Prostate gland (tissue), 2 donors: ENCODE results near the gene ZNF536. TPM values are rescaled to one million over a fixed set of nuclear protein-coding genes. Genes with fewer than 3 reads are reported as not detected.
A peak's percentile ranks its signal among the peaks of the same experiment; 100 is the strongest.

Experiments used
- DNase-seq: peaks from one replicate; pipeline ENCODE4 v3.0.0-alpha.2; 2019; ENCODE audit warnings: low spot score
- H3K27ac ChIP-seq, 2 donors: fragments of 200-600 bp; sonication (generic); 2 replicates each; pipeline ENCODE4 v1.5.1; 2017 to 2019
- H3K27me3 ChIP-seq: fragments of 200-600 bp; sonication (generic); replicated peaks from 2 replicates; pipeline ENCODE4 v1.5.1; 2019; ENCODE audit not compliant: insufficient read depth
- H3K36me3 ChIP-seq, 2 donors: fragments of 200-600 bp; sonication (generic); 1 replicate in 1 of 2; 2 replicates in 1 of 2; pipeline versions ENCODE4 v1.5.1 to v1.8.1; 2017 to 2019
- H3K4me1 ChIP-seq: fragments of 200-600 bp; sonication (generic); replicated peaks from 2 replicates; pipeline ENCODE4 v1.5.1; 2019
- H3K4me3 ChIP-seq, 2 donors: fragments of 200-600 bp; sonication (generic); 2 replicates each; pipeline ENCODE4 v1.5.1; 2017 to 2019
- H3K9me3 ChIP-seq: fragments of 200-600 bp; sonication (generic); 2 replicates; pipeline ENCODE4 v1.5.1; 2017
- CTCF ChIP-seq, 4 experiments: fragments of 200-600 bp in 2 of 4; fragments of 450-650 bp in 2 of 4; sonication (generic) in 2 of 4; IDR thresholded peaks; 1 replicate in 3 of 4; 2 replicates in 1 of 4; pipeline ENCODE4 v1.5.1; 2016 to 2019; ENCODE audit warnings: antibody characterized with exemption in 4 of 4, mild to moderate bottlenecking in 2 of 4, moderate library complexity in 2 of 4
- POLR2A ChIP-seq: fragments of 450-650 bp; IDR thresholded peaks from one replicate; pipeline ENCODE4 v1.6.1; 2016; ENCODE audit warnings: antibody characterized with exemption, mild to moderate bottlenecking
- POLR2AphosphoS5 ChIP-seq: sonication (generic); formaldehyde crosslinking; IDR thresholded peaks from one replicate; pipeline ENCODE4 v1.6.1; 2017; ENCODE audit warnings: antibody characterized with exemption
- WGBS: methylation state at CpG from one replicate; pipeline ENCODE4 v1.1.5; 2018; 5-methylcytosine and 5-hydroxymethylcytosine counted together
- intact Hi-C: fragments of 100-400 bp; cut with DNase I; formaldehyde crosslinking; loops from one replicate; pipeline ENCODE4 v1.14.2; 2022
- total RNA-seq, 2 donors: library from RNA; depleted of rRNA; stranded (reverse); fragments of >200 nt; gene quantifications; one replicate each; pipeline ENCODE4 v1.1.0, GENCODE V29; 2016

Gene ZNF536
- total RNA-seq, 2 donors from 2014 or later = 1.1 to 42.0 TPM

- TF ChIP-seq CTCF (IDR thresholded peaks at IDR 0.05) = no peak
- no peak for TF ChIP-seq POLR2A
- no peak for TF ChIP-seq POLR2AphosphoS5
- no peak overlapping the region for H3K4me3 ChIP-seq
- H3K9me3 ChIP-seq = no peaks in the 10 kb centered on the region
- intact Hi-C loops = no loop called here
- WGBS = 94% methylated on average over 13 of the region's 13 CpGs
- H3K36me3 ChIP-seq = no peaks in the 10 kb centered on the region
- DNase-seq = no peak
- H3K27ac ChIP-seq = no peak overlapping the region
- H3K27me3 ChIP-seq = no peaks in the 10 kb centered on the region
- H3K4me1 ChIP-seq = no peaks in the 10 kb centered on the region
These were observed 177.0 kb downstream of the ZNF536 start for GRCh38 chr19:30549151-30549550.

GRCh38 chr19:30551271-30551670, 179.1 kb downstream of the ZNF536 start:
- Histone ChIP-seq H3K9me3 (no peaks in the 10 kb centered on the region), H3K4me3 (no peak overlapping the region), H3K27me3 (no peaks in the 10 kb centered on the region), H3K4me1 (no peaks in the 10 kb centered on the region), H3K27ac (no peak overlapping the region), H3K36me3 (no peaks in the 10 kb centered on the region)
- TF ChIP-seq CTCF (IDR thresholded peaks at IDR 0.05) (no peak), POLR2A (no peak), POLR2AphosphoS5 (no peak)
- intact Hi-C loops = no loop called here
- 58% methylated on average over 11 of the region's 11 CpGs for WGBS
- no peak for DNase-seq

GRCh38 chr19:30552593-30552992, 180.4 kb downstream of the ZNF536 start:
- Histone ChIP-seq H3K27me3 (no peaks in the 10 kb centered on the region), H3K9me3 (no peaks in the 10 kb centered on the region), H3K36me3 (no peaks in the 10 kb centered on the region), H3K4me1 (peaks cover 2% of the 10 kb centered on the region), H3K27ac (no peak overlapping the region), H3K4me3 (no peak overlapping the region)
- 94% methylated on average over 5 of the region's 5 CpGs for WGBS
- DNase-seq = no peak
- intact Hi-C loops = no loop called here
- TF ChIP-seq POLR2AphosphoS5 (no peak), POLR2A (no peak), CTCF (IDR thresholded peaks at IDR 0.05) (no peak)

GRCh38 chr19:30555075-30555790, 183.0 kb downstream of the ZNF536 start:
- no peak overlapping the region for H3K4me3 ChIP-seq
- peaks cover 2% of the 10 kb centered on the region for H3K4me1 ChIP-seq
- H3K27me3 ChIP-seq = no peaks in the 10 kb centered on the region
- WGBS = 80% methylated on average over 12 of the region's 12 CpGs
- no peaks in the 10 kb centered on the region for H3K9me3 ChIP-seq
- no peak overlapping the region for H3K27ac ChIP-seq
- no peak for DNase-seq
- intact Hi-C loops = no loop called here
- TF ChIP-seq POLR2AphosphoS5 (no peak), POLR2A (no peak), CTCF (IDR thresholded peaks at IDR 0.05) (no peak)
- no peaks in the 10 kb centered on the region for H3K36me3 ChIP-seq

- Histone ChIP-seq H3K36me3 (no peaks in the 10 kb centered on the region), H3K27me3 (no peaks in the 10 kb centered on the region), H3K9me3 (no peaks in the 10 kb centered on the region), H3K4me1 (peaks cover 2% of the 10 kb centered on the region), H3K27ac (peak overlapping the region in 1 of 2 donors; percentile 8), H3K4me3 (no peak overlapping the region)
- intact Hi-C loops = no loop called here
- no peak for TF ChIP-seq POLR2AphosphoS5
- TF ChIP-seq POLR2A = no peak
- TF ChIP-seq CTCF (IDR thresholded peaks at IDR 0.05) = no peak
- 95% methylated on average over 1 of the region's 1 CpG for WGBS
- DNase-seq = no peak
These were observed 183.6 kb downstream of the ZNF536 start for GRCh38 chr19:30555791-30556110.
